Cardiac muscle cell (in vitro differentiated cells and primary cell): ENCODE measurements around the gene LPP. TPM values are rescaled to one million over a fixed set of nuclear protein-coding genes. Genes with fewer than 3 reads are reported as not detected.

Experiments
- DNase-seq, 2 donors: peaks; one replicate each; pipeline versions ENCODE4 v3.0.0 to v3.0.0-alpha.2; 2010 to 2017; ENCODE audit warnings: low read depth in 1 of 2, low spot score in 1 of 2
- H3K27ac ChIP-seq: fragments of 200-600 bp; sonication (generic); 2 replicates; pipeline ENCODE4 v1.5.1; 2016
- H3K27me3 ChIP-seq: fragments of 200-600 bp; sonication (generic); 2 replicates; pipeline ENCODE4 v1.6.0; 2016; ENCODE audit warnings: control low read depth
- H3K36me3 ChIP-seq: fragments of 200-600 bp; sonication (generic); 2 replicates; pipeline ENCODE4 v1.5.1; 2016; ENCODE audit warnings: control low read depth
- H3K4me1 ChIP-seq: fragments of 200-600 bp; sonication (generic); 2 replicates; pipeline ENCODE4 v1.8.1; 2017; ENCODE audit warnings: low read depth, mild to moderate bottlenecking, mixed run types
- H3K4me3 ChIP-seq: fragments of 200-600 bp; sonication (generic); 2 replicates; pipeline ENCODE4 v1.5.1; 2016; ENCODE audit warnings: mild to moderate bottlenecking
- H3K9me3 ChIP-seq: fragments of 200-600 bp; sonication (generic); 2 replicates; pipeline ENCODE4 v1.5.1; 2017; ENCODE audit warnings: low read depth, mild to moderate bottlenecking, control low read depth
- polyA plus RNA-seq: library from polyadenylated mRNA; unstranded; fragments of >200 nt; fragmentation: Nextera tagmentation; extraction: Ambion mirVana; gene quantifications from 2 replicates; pipeline ENCODE4 v1.2.1, GENCODE V29; 2016
- total RNA-seq: library from RNA; depleted of rRNA; stranded (reverse); fragments of >200 nt; gene quantifications from 2 replicates; pipeline ENCODE4 v1.2.3, GENCODE V29; 2016
- TF ChIP-seq, protein P1 (sequence below): IDR thresholded peaks from 2 replicates; pipeline ENCODE4 v1.5.1; 2012; ENCODE audit warnings: low read depth, mild to moderate bottlenecking, low read length

Gene LPP
- total and polyA plus RNA-seq, 2 experiments from 2014 or later, result 21.4 to 45.2 TPM

DNA sequence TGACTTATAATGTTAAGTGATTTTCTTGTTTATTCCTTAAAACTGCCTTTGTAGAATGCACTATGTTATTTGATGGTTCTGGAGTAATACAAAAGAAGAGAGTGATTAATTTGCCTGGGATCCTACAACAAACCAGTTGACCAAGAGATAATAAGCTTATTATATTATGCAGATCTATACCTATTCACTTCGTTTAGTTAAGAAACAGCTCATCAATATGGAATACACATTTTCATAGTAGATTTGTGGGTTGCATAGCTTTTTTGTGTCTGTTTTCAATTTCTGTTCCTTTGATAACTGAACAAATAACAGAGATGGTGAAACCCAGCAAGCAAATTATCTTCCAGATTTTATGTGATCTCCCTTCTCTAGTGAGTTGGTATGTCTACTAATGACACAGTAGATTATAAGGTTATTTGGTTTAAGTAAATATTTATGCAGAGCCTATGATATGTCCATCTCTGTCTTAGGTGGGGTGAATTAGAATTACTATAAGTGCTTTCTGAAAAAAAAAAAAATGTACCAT is 574.5 kb downstream of the LPP start:
- H3K4me1 ChIP-seq, result no peaks in the 10 kb centered on the region
- no peak for DNase-seq
- TF ChIP-seq, protein P1, sequence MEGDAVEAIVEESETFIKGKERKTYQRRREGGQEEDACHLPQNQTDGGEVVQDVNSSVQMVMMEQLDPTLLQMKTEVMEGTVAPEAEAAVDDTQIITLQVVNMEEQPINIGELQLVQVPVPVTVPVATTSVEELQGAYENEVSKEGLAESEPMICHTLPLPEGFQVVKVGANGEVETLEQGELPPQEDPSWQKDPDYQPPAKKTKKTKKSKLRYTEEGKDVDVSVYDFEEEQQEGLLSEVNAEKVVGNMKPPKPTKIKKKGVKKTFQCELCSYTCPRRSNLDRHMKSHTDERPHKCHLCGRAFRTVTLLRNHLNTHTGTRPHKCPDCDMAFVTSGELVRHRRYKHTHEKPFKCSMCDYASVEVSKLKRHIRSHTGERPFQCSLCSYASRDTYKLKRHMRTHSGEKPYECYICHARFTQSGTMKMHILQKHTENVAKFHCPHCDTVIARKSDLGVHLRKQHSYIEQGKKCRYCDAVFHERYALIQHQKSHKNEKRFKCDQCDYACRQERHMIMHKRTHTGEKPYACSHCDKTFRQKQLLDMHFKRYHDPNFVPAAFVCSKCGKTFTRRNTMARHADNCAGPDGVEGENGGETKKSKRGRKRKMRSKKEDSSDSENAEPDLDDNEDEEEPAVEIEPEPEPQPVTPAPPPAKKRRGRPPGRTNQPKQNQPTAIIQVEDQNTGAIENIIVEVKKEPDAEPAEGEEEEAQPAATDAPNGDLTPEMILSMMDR, result no peak
- H3K27me3 ChIP-seq, result no peaks in the 10 kb centered on the region
- H3K9me3 ChIP-seq, result no peaks in the 10 kb centered on the region
- no peaks in the 10 kb centered on the region for H3K36me3 ChIP-seq
- H3K27ac ChIP-seq, result no peak overlapping the region
- H3K4me3 ChIP-seq, result no peak overlapping the region

DNA sequence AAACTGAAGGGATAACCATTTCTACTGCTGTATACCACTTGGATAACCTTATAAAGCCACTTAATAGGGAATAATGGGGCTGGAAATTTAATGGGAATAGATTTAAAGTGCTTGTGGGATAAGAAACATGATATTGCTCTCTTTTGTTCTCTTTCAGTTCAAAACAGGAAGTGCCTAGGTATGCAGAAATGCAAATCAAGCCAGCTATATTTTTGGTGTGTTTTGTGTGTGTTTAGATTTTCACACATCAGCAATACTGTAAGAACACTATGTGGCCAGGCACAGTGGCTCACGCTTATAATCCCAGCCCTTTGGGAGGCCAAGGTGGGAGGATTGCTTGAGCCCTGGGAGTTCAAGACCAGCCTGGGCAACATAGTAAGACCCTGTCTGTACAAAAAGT is 575.5 kb downstream of the LPP start:
- H3K4me1 ChIP-seq, result no peaks in the 10 kb centered on the region
- no peaks in the 10 kb centered on the region for H3K36me3 ChIP-seq
- H3K9me3 ChIP-seq, result no peaks in the 10 kb centered on the region
- TF ChIP-seq, protein P1, result no peak
- no peak for DNase-seq
- no peak overlapping the region for H3K27ac ChIP-seq
- no peaks in the 10 kb centered on the region for H3K27me3 ChIP-seq
- H3K4me3 ChIP-seq, result no peak overlapping the region

DNA sequence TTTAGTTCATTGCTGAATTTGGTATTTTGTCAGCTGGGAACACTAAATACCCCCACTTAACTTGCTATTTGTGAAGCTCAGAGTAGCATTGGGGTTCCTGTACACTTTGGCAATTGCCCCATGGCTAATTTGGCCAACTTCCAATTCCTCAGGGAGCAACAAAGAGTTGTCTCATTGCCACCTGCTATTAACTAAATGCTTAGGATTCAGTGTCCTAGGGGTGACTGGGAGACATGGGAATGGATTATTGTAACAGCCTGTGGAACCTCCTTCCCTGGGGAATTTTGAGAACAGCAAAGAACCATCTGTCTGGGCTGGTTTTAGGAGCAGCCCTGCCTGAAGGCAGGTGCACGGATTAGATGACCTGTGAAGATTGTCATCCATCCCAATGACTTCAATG is 580.4 kb downstream of the LPP start:
- no peak for DNase-seq
- H3K4me1 ChIP-seq, result peaks cover 4% of the 10 kb centered on the region
- no peaks in the 10 kb centered on the region for H3K9me3 ChIP-seq
- TF ChIP-seq, protein P1, result no peak
- no peak overlapping the region for H3K4me3 ChIP-seq
- no peaks in the 10 kb centered on the region for H3K27me3 ChIP-seq
- no peak overlapping the region for H3K27ac ChIP-seq
- no peaks in the 10 kb centered on the region for H3K36me3 ChIP-seq

DNA sequence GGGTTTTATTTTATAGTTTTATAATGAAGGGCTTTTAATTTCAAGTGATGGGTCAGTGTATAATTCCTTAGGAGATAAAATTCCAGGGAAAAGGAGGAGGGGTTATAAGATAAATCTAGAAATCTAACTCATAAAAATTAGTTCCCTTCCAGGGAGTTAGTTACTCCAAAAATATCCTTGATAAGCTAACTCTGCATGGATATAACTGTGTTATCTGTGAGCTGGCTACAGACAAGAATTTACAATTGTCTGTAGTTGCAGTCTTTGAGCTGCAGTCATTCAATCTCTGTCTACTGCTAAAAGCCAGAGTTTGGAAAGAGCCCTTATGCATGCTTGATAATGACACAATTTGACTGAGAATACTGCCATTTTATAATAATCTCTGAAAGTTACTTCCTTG is 585.6 kb downstream of the LPP start:
- TF ChIP-seq, protein P1, result no peak
- no peaks in the 10 kb centered on the region for H3K9me3 ChIP-seq
- DNase-seq, result peak in 1 of 2 donors; percentile 16
- H3K4me3 ChIP-seq, result no peak overlapping the region
- no peak overlapping the region for H3K27ac ChIP-seq
- H3K27me3 ChIP-seq, result no peaks in the 10 kb centered on the region
- H3K36me3 ChIP-seq, result no peaks in the 10 kb centered on the region
- peaks cover 12% of the 10 kb centered on the region for H3K4me1 ChIP-seq

GRCh38 chr3:188740010-188740409 is 586.1 kb downstream of the LPP start:
- no peaks in the 10 kb centered on the region for H3K36me3 ChIP-seq
- DNase-seq, result no peak
- H3K27me3 ChIP-seq, result no peaks in the 10 kb centered on the region
- H3K4me1 ChIP-seq, result peaks cover 12% of the 10 kb centered on the region
- no peak overlapping the region for H3K4me3 ChIP-seq
- no peak overlapping the region for H3K27ac ChIP-seq
- H3K9me3 ChIP-seq, result no peaks in the 10 kb centered on the region
- TF ChIP-seq, protein P1, result no peak
